Measurements from ENCODE around the gene UST.
"Not testable (repeated sequence)": the region's sequence is repeated elsewhere in the genome, so short reads cannot be mapped to it uniquely, and the experiment has no call there.

The UST gene

DNA sequence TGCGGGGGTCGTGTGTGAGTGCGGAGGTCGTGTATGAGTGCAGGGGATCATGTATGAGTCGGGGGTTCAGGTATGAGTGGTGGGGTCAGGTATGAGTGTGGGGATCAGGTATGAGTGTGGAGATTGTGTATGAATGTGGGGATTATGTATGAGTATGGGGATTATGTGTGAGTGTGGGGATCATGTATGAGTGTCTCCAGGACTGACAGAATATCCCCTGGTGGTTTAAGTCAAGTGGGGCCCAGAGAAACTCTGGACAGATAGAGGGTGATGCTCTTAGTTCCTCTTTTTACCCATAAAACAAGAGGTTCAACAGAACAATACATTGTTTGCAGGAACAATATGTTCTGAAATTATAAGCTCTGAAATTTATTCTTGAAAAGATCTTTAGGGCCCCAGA, 131.9 kb downstream of the UST start:
- no peak for DNase-seq

GRCh38 chr6:148880742-148881141, 133.9 kb downstream of the UST start:
- not testable (repeated sequence) for DNase-seq

GRCh38 chr6:148881593-148882311, 134.9 kb downstream of the UST start:
- DNase-seq: no peak

DNA sequence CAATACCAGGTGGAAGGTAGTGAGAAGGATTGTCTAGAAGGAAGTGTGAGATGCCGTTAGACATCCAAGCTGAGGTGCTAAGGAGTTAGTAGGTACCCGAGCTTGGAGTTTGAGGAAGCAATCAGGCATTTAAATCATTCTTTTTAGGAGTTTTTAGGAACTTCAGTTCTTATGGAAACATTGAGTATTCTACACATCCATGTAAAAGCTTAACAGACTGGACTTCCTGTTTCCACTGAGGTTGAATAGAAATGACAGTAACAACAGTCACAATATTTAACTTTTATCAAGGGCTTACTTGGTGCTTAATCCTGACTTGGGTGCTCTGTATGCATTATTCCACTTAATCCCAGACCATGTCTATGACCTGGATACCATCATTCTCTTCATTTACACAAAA, 136.4 kb downstream of the UST start:
- no peak for DNase-seq

DNA sequence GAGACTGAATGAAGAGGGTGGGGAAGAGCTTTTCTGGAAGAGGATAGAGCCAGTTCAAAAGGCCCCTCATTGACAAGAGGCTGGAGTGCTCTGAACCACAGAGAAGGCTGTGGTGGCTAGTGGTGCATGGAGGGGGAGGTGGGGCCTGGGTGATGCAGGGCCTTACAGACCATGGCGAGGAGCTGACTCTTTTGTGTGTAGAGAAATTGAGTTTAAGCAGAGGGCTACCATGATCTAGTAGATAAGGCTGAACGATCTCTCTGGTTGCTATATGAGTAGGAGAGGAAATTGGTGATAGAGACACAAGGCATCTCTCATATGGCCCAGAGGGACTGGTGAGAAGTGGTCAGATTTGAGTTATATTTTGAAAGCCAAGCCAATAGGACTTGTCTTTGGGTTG, 137.6 kb downstream of the UST start:
- no peak for DNase-seq

DNA sequence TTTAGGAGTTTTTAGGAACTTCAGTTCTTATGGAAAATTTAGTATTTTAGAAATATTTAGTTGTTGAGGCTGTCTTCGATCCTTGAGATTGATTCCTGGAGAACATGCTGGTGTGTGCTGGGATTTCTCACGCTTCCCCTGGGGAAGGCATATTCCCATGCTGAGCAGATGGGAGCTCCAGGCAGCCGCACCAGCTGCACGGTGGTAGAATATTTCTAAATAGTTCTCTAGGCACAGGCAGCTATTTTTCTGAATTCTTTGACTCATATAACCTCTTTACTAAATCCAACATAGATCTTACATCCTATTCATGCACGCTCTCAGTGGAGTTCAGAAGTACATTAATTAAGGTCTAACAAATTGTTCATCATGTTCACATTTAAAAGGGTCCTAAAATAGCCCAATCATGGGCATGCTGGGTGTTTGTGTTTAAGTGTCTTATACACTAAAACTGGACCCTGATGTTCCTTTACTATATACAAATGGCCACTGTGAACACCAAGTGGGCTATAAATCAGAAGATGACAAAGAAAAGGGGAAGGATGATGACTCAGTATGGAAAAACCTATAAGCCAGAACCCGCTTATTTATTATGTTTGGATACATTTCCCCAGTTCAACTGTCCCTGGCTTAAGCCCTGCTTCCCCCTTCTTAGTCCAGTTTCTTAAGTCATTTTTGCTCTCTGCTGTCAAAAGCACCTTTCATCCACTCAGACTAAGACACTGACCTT, 138.5 kb downstream of the UST start:
- DNase-seq: no peak

GRCh38 chr6:148885925-148886845, 139.4 kb downstream of the UST start:
- DNase-seq: peak; percentile 5

GRCh38 chr6:148887181-148887580, 140.4 kb downstream of the UST start:
- no peak for DNase-seq

- DNase-seq: no peak
These were observed 142.0 kb downstream of the UST start for GRCh38 chr6:148888856-148889255.

DNA sequence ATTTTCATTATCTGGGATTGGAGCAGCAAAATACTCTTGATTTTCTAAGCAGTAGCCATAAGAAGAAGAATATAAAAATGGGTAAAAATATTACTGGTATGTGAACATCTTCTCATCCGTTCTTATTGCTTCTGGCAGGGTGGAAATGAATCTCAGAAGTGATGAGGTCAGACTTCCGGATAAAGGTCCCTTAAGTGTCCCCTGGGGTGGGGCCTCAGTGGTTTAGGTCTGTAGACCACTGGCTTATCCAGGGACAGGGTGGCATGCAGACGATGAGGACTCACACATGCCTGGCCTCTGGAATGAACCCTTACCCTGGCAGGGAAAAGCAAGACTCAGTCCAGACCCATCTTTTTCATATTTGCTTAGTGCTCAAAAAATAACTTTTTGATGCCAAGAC, 143.3 kb downstream of the UST start:
- no peak for DNase-seq

GRCh38 chr6:148890652-148891404, 144.0 kb downstream of the UST start:
- no peak for DNase-seq

GRCh38 chr6:148891405-148891783, 144.6 kb downstream of the UST start:
- no peak for DNase-seq

GRCh38 chr6:148892247-148892646, 145.4 kb downstream of the UST start:
- DNase-seq: no peak

DNA sequence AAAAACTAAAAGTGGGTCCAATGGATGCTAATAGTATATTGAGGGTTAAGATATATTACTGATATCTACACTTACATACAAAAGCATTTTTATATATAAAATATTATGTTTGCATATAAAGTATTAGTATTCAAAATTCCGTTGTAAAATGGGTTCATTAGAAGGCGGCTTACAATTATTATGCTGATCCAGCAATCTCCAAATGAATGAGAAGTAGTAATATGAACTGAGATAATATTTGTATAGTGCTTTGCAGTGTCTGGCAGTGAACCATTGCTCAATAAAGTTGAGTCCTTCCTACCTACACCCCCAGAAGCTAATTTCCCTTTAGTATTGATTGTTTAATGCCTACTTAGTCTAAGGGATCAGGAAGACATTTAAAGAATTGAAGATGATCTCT, 146.2 kb downstream of the UST start:
- DNase-seq: no peak

GRCh38 chr6:148893481-148893880, 146.7 kb downstream of the UST start:
- DNase-seq: no peak

- DNase-seq: no peak
These were observed 151.7 kb downstream of the UST start for GRCh38 chr6:148898376-148899014.

DNA sequence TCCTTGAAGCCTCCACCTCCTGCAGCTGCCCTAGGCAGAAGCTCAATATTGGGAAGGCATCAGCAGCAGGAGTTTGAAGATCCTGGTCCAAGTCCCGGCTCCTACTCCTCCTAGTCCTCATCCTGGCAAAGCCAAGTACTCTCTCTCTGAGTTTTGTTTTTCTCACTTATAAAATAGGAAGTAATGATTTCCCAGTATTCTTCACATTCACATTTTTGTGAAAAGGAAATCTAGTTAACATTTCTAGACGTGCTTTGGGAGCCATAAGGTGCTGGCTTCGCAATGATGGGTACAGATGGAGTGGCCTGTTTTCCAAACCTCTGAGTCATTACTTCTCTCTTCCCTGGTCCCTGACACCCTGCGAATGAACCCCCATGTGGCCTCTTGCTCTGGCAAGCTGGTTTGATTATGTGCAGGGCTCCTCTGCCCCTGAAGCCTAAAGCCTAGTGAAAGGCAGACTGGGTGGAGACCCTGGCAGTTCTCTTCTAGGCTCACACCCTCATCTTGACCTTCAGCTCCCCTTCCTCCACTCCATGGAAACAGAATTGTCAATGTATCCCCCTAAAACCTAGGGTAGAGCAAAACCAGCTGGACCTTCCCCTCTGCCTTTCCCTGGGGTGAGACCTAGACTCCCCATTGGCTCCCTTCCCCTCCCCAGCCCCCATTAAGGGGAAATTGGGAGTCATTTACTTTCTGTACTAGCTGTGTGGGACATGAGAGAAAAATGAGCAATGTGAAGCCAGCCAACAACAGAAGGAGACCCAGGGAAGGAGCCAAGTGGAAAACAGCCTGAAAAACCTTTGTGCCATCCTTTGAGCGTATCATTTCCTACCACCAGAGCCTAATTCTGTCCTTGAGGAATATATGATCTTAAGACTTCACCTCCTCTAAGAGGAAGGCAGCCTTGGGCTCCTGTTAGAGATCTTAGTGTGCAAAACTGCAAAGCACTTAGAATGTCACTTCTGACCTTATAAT, 158.4 kb downstream of the UST start:
- DNase-seq: no peak

GRCh38 chr6:148905901-148906300, 159.1 kb downstream of the UST start:
- no peak for DNase-seq

GRCh38 chr6:148906386-148906785, 159.6 kb downstream of the UST start:
- no peak for DNase-seq

DNA sequence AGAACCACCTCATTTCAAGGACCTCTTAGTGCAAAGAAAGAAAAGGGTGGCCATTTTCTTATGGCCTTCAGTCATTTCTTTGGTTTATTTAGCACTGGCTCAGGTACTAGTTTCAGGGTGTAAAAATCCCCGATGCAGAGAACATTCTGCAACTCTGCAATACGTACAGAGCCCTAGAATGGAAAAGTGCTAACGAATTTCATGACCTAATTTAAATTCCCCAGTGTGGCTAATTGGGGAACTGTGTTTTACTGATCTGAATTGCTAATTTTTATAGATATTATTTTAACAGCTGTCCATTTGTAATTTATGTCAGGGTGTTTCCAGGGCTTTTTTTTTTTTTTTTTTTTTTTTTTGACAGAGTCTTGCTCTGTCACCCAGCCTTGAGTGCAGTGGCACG, 160.7 kb downstream of the UST start:
- DNase-seq: no peak

- DNase-seq: no peak
These were observed 165.4 kb downstream of the UST start for GRCh38 chr6:148912252-148912651.

Measured in NCI-H748 treated with DMSO at 0.1 percent for 48 hours (cell line).